Right ventricle myocardium inferior (tissue), 1 donor: ENCODE results near the gene QPCT. TPM values are rescaled to one million over a fixed set of nuclear protein-coding genes. Genes with fewer than 3 reads are reported as not detected.
"Not testable (repeated sequence)": the region's sequence is repeated elsewhere in the genome, so short reads cannot be mapped to it uniquely, and the experiment has no call there.

Experiments used
- ATAC-seq: fragments of 200-7000 bp; cut with Tn5 transposase; one replicate; pipeline ENCODE4 v1.9.1; 2020; ENCODE audit warnings: mild to moderate bottlenecking, moderate library complexity
- DNase-seq: peaks from one replicate; pipeline ENCODE4 v3.0.0; 2021; ENCODE audit errors: missing footprints
- intact Hi-C: fragments of 100-400 bp; cut with DNase I; formaldehyde crosslinking; loops from one replicate; pipeline ENCODE4 v1.11.0; 2022
- total RNA-seq: library from RNA; stranded (reverse); fragmentation: NEBNext Ultra II Directional; extraction: Animal tissue kit (Norgen Biotek cat#: 25700); gene quantifications from one replicate; pipeline ENCODE4 v1.2.1, GENCODE V29; 2021
- donor health status: DM: no; HTN: yes; CAD: no; lungs with severe emphysema.

QPCT gene
- total RNA-seq, 1 donor from 2014 or later, result 1.7 TPM

- ATAC-seq, DNase-seq: not testable (repeated sequence)
- intact Hi-C loops, result loop anchor here (2.0 to 5.0 kb wide), 4 partner anchors 123 to 463 kb away; partner anchors contain the start of gene CDC42EP3
Observed at GRCh38 chr2:37413911-37414469, 69.6 kb downstream of the QPCT start.

- intact Hi-C loops, result loop anchor here (2.0 to 5.0 kb wide), 4 partner anchors 122 to 463 kb away; partner anchors contain the start of gene CDC42EP3
- ATAC-seq (peak; percentile 75), DNase-seq (no peak)
Observed at GRCh38 chr2:37414470-37414949, 70.1 kb downstream of the QPCT start.

- ATAC-seq, result peak; percentile 17
- no peak for DNase-seq
- intact Hi-C loops, result loop anchor here (1.0 to 2.0 kb wide), 3 partner anchors 122 to 416 kb away; partner anchors contain the start of gene CDC42EP3
Observed at GRCh38 chr2:37415128-37415820, 70.8 kb downstream of the QPCT start.

GRCh38 chr2:37417321-37417720, 72.9 kb downstream of the QPCT start:
- intact Hi-C loops, result no loop called here
- DNase-seq, result no peak

GRCh38 chr2:37418956-37419355, 74.5 kb downstream of the QPCT start:
- DNase-seq (no peak), ATAC-seq (no peak)
- intact Hi-C loops, result no loop called here

More at GRCh38 chr2:37417321-37417720, 72.9 kb downstream of the QPCT start:
- ATAC-seq, result no peak

- DNase-seq (no peak), ATAC-seq (no peak)
- intact Hi-C loops, result no loop called here
Observed at GRCh38 chr2:37421686-37422085, 77.3 kb downstream of the QPCT start.

- DNase-seq (no peak), ATAC-seq (no peak)
- intact Hi-C loops, result no loop called here
Observed at GRCh38 chr2:37422816-37423215, 78.4 kb downstream of the QPCT start.

Other genes starting within 250 kb of the QPCT start
- 20.7 TPM for gene EIF2AK2, start 187.7 kb upstream of the QPCT start, total RNA-seq
- not detected for gene SULT6B1, start 156.0 kb upstream of the QPCT start, total RNA-seq
- 65.0 TPM for gene CEBPZOS, start 148.1 kb upstream of the QPCT start, total RNA-seq
- 32.3 TPM for gene CEBPZ, start 113.0 kb upstream of the QPCT start, total RNA-seq
- gene NDUFAF7, start 113.0 kb upstream of the QPCT start, total RNA-seq, result 22.8 TPM
- 12.6 TPM for gene PRKD3, start 19.8 kb upstream of the QPCT start, total RNA-seq